HG03442 (cell line): ENCODE measurements around the gene GALNT12.

Experiments
- ATAC-seq: cut with Tn5 transposase; IDR thresholded peaks from one replicate; pipeline ENCODE4 v1.9.1; 2021; ENCODE audit warnings: mild to moderate bottlenecking, moderate library complexity; ENCODE audit not compliant: unreplicated experiment

GALNT12 gene

GRCh38 chr9:98899408-98900056 lies 92.1 kb downstream of the GALNT12 start:
- no peak for ATAC-seq
